Keratinocyte (primary cell): ENCODE measurements around the gene POU6F2. TPM values are rescaled to one million over a fixed set of nuclear protein-coding genes. Genes with fewer than 3 reads are reported as not detected.

Source experiments
- DNase-seq: peaks from one replicate; pipeline ENCODE4 v3.0.0-alpha.2; 2011; ENCODE audit warnings: low read depth, missing footprints, low spot score
- FAIRE-seq: peaks from 2 replicates; lab custom pipeline; 2011; peaks lifted over from hg19 to GRCh38; lab: Jason Lieb, UNC
- H2AFZ ChIP-seq: 2 replicates; pipeline ENCODE4 v1.6.0; 2012; ENCODE audit warnings: low read length, control low read depth, inconsistent platforms; ENCODE audit not compliant: control insufficient read depth
- H3K27ac ChIP-seq: 2 replicates; pipeline ENCODE4 v1.5.1; 2011; ENCODE audit warnings: low read length; ENCODE audit not compliant: control insufficient read depth, insufficient read depth
- H3K27me3 ChIP-seq: 3 replicates; pipeline ENCODE4 v1.6.0; 2011; ENCODE audit warnings: low read length; ENCODE audit not compliant: control insufficient read depth, insufficient read depth; ENCODE audit errors: extremely low read depth
- H3K36me3 ChIP-seq, 2 experiments: 2 replicates in 1 of 2; 3 replicates in 1 of 2; pipeline ENCODE4 v1.5.1; 2011; ENCODE audit warnings: low read length in 2 of 2, mild to moderate bottlenecking in 1 of 2; ENCODE audit not compliant: control insufficient read depth in 2 of 2, insufficient read depth in 2 of 2; ENCODE audit errors: extremely low read depth in 1 of 2
- H3K4me1 ChIP-seq: 3 replicates; pipeline ENCODE4 v1.5.1; 2011; ENCODE audit warnings: low read length; ENCODE audit not compliant: control insufficient read depth, insufficient read depth; ENCODE audit errors: extremely low read depth
- H3K4me2 ChIP-seq: 3 replicates; pipeline ENCODE4 v1.6.0; 2011; ENCODE audit warnings: low read depth, low read length; ENCODE audit not compliant: control insufficient read depth, insufficient read depth; ENCODE audit errors: extremely low read depth
- H3K4me3 ChIP-seq, 3 experiments: fragments of 200-600 bp in 1 of 3; sonication (generic) in 1 of 3; 2 replicates in 2 of 3; 3 replicates in 1 of 3; pipeline ENCODE4 v1.5.1; 2011 to 2016; ENCODE audit warnings: low read length in 3 of 3, mild to moderate bottlenecking in 3 of 3, control low read depth in 2 of 3, inconsistent platforms in 1 of 3, low read depth in 1 of 3, mixed read lengths in 1 of 3, mixed run types in 1 of 3, moderate library complexity in 1 of 3; ENCODE audit not compliant: control insufficient read depth in 2 of 3, insufficient read depth in 2 of 3; ENCODE audit errors: extremely low read depth in 1 of 3
- H3K79me2 ChIP-seq: 2 replicates; pipeline ENCODE4 v1.6.0; 2012; ENCODE audit warnings: low read length; ENCODE audit not compliant: control insufficient read depth, insufficient read depth
- H3K9ac ChIP-seq: 3 replicates; pipeline ENCODE4 v1.6.0; 2011; ENCODE audit warnings: low read length; ENCODE audit not compliant: control insufficient read depth, insufficient read depth; ENCODE audit errors: extremely low read depth
- H3K9me1 ChIP-seq: 3 replicates; pipeline ENCODE4 v1.6.0; 2011; ENCODE audit warnings: low read length; ENCODE audit not compliant: control insufficient read depth, insufficient read depth; ENCODE audit errors: extremely low read depth
- H3K9me3 ChIP-seq: 2 replicates; pipeline ENCODE4 v1.5.1; 2012; ENCODE audit warnings: low read depth, low read length; ENCODE audit not compliant: control insufficient read depth
- H4K20me1 ChIP-seq: 3 replicates; pipeline ENCODE4 v1.6.0; 2011; ENCODE audit warnings: low read length; ENCODE audit not compliant: control insufficient read depth, insufficient read depth; ENCODE audit errors: extremely low read depth
- CTCF ChIP-seq, 3 experiments: IDR thresholded peaks in 1 of 3; conservative IDR thresholded peaks in 1 of 3; optimal IDR thresholded peaks in 1 of 3; 2 replicates in 2 of 3; 3 replicates in 1 of 3; pipeline versions ENCODE3 to v1.5.1; 2011; ENCODE audit warnings: low read length in 3 of 3, mild to moderate bottlenecking in 3 of 3, moderate library complexity in 2 of 3, control low read depth in 1 of 3, inconsistent platforms in 1 of 3; ENCODE audit not compliant: insufficient read depth in 2 of 3; ENCODE audit errors: extremely low read depth in 1 of 3
- EZH2 ChIP-seq: IDR thresholded peaks from one replicate; pipeline ENCODE4 v1.6.1; 2012; ENCODE audit warnings: inconsistent platforms, mild to moderate bottlenecking, low read length, moderate library complexity
- dilution Hi-C: fragments of 300-500 bp; cut with MboI; formaldehyde crosslinking; loops from one replicate; pipeline ENCODE4 v1.7.0; 2020; ENCODE audit warnings: low sequenced_read_pairs; ENCODE audit not compliant: extremely low pct_ligation_motif_present
- polyA plus RNA-seq, 5 experiments: library from polyadenylated mRNA; depleted of rRNA in 3 of 5; stranded (reverse) in 3 of 5; stranded (forward) in 1 of 5; unstranded in 1 of 5; fragments of >200 nt; gene quantifications; 1 replicate in 1 of 5; 2 replicates in 3 of 5; 3 replicates in 1 of 5; pipeline versions ENCODE4 v1.2.1 to v1.2.3, GENCODE V29; 2011 to 2012; ENCODE audit warnings: missing spikeins in 2 of 5, low read depth in 1 of 5, low replicate concordance in 1 of 5
- small RNA-seq, 3 experiments: library from RNA; depleted of rRNA; stranded (forward); fragments of <200 nt; gene quantifications; one replicate each; pipeline ENCODE3, GENCODE V24; 2012; ENCODE audit warnings: low read depth in 3 of 3, low replicate concordance in 1 of 3; ENCODE audit not compliant: insufficient read length in 3 of 3

Gene POU6F2
- polyA plus RNA-seq, 1 donor (not counting 4 experiments of a cell fraction or from before 2014, with no cell fraction given), result not detected

GRCh38 chr7:39517240-39517639, 539.5 kb downstream of the POU6F2 start:
- H3K9me1 ChIP-seq, result no peaks in the 10 kb centered on the region
- dilution Hi-C loops, result no loop called here
- DNase-seq (no peak), FAIRE-seq (no peak)
- H2AFZ ChIP-seq, result no peak overlapping the region
- no peaks in the 10 kb centered on the region for H4K20me1 ChIP-seq
- no peaks in the 10 kb centered on the region for H3K36me3 ChIP-seq
- no peak for TF ChIP-seq EZH2
- TF ChIP-seq CTCF (optimal IDR thresholded peaks at IDR 0.05 in 1 of 3, IDR thresholded peaks at IDR 0.05 in 1 of 3, conservative IDR thresholded peaks at IDR 0.05 in 1 of 3; ENCODE audit: extremely low read depth in 1 of 3, insufficient read depth in 2 of 3, low read length in 3 of 3), result no peak
- H3K4me2 ChIP-seq, result no peak overlapping the region
- no peak overlapping the region for H3K9ac ChIP-seq
- peaks cover 4% of the 10 kb centered on the region for H3K27me3 ChIP-seq
- H3K79me2 ChIP-seq, result no peaks in the 10 kb centered on the region
- no peak overlapping the region for H3K27ac ChIP-seq
- H3K4me1 ChIP-seq, result no peaks in the 10 kb centered on the region
- no peak overlapping the region for H3K4me3 ChIP-seq
- H3K9me3 ChIP-seq, result no peaks in the 10 kb centered on the region

Small RNAs within 50 kb of the gene (small RNA-seq; reads per million reads assigned to genes)
- gene SNORA20B, result 1.0 to 3.0 (median 2.2) reads per million in 3 experiments

Other genes with a start within 250 kb of the POU6F2 start
- 22.9 to 38.1 TPM (median 24.4 TPM) in 3 replicates for gene VPS41, start 68.7 kb upstream of the POU6F2 start, polyA plus RNA-seq